ENCODE results near the gene LLGL1.

- no peak for TF ChIP-seq CTCF (IDR thresholded peaks at IDR 0.05)
- TF ChIP-seq POLR2A (IDR thresholded peaks at IDR 0.05): no peak
- no peak for TF ChIP-seq POLR2AphosphoS5 (IDR thresholded peaks at IDR 0.05)
Observed at GRCh38 chr17:18213666-18214270, 11.7 kb upstream of the LLGL1 start.

Measured in transverse colon (tissue), 4 donors.